HepG2 (cell line): ENCODE data around the gene BABAM2. TPM values are rescaled to one million over a fixed set of nuclear protein-coding genes. Genes with fewer than 3 reads are reported as not detected.

Source experiments
- ATAC-seq: fragments of 200-7000 bp; cut with Tn5 transposase; 3 replicates; pipeline ENCODE4 v1.9.1; 2020; ENCODE audit warnings: mild to moderate bottlenecking, moderate library complexity
- BruUV-seq: library from RNA; stranded (reverse); fragments of 400-500 nt; replicated peaks from 2 replicates; lab custom pipeline; 2021; lab: Mats Ljungman, UMichigan
- CTCF ChIA-PET: fragments of 300-600 bp; formaldehyde crosslinking; extraction: SDS; loops from one replicate; lab custom pipeline; 2021; ENCODE audit warnings: low total read pairs, inconsistent platforms, low intra/inter-chr PET ratio; lab: Yijun Ruan, JAX
- POLR2A ChIA-PET: fragments of 350-600 bp; sonication (Branson Sonifier 250); formaldehyde crosslinking; loops from one replicate; lab custom pipeline; 2020; ENCODE audit warnings: antibody characterized with exemption, inconsistent platforms; lab: Yijun Ruan, JAX
- DNase-seq: peaks from one replicate; pipeline ENCODE4 v3.0.0-alpha.2; 2015; ENCODE audit warnings: low spot score
- FAIRE-seq: peaks from 3 replicates; lab custom pipeline; 2011; peaks lifted over from hg19 to GRCh38; lab: Jason Lieb, UNC
- H2AFZ ChIP-seq: one replicate; pipeline ENCODE4 v1.6.1; 2011; ENCODE audit warnings: low read length, inconsistent platforms
- H3K27ac ChIP-seq: fragments of 300-600 bp; 3 replicates; pipeline ENCODE4 v1.8.0; 2011; ENCODE audit warnings: mixed run types, mild to moderate bottlenecking, mixed read lengths, low read length, inconsistent platforms; ENCODE audit not compliant: insufficient read depth; ENCODE audit errors: extremely low read length
- H3K27me3 ChIP-seq, 2 experiments: fragments of 200-600 bp in 1 of 2; 2 replicates in 1 of 2; 3 replicates in 1 of 2; pipeline versions ENCODE4 v1.6.0 to v1.8.0; 2011; ENCODE audit warnings: low read length in 2 of 2, mild to moderate bottlenecking in 2 of 2, moderate library complexity in 2 of 2, inconsistent platforms in 1 of 2; ENCODE audit not compliant: insufficient read depth in 2 of 2, control insufficient read depth in 1 of 2
- H3K36me3 ChIP-seq, 2 experiments: fragments of 200-600 bp in 1 of 2; replicated peaks in 1 of 2; 2 replicates in 1 of 2; 3 replicates in 1 of 2; pipeline versions ENCODE4 v1.5.1 to v1.8.0; 2011; ENCODE audit warnings: low read length in 2 of 2, inconsistent platforms in 1 of 2; ENCODE audit not compliant: insufficient read depth in 2 of 2, control insufficient read depth in 1 of 2
- H3K4me1 ChIP-seq: 2 replicates; pipeline ENCODE4 v1.5.1; 2012; ENCODE audit warnings: low read length, inconsistent platforms; ENCODE audit not compliant: insufficient read depth
- H3K4me2 ChIP-seq: 2 replicates; pipeline ENCODE4 v1.6.0; 2011; ENCODE audit warnings: low read depth, low read length, inconsistent platforms
- H3K4me3 ChIP-seq, 3 experiments: fragments of 200-600 bp in 1 of 3; sonication (generic), shearing (Covaris generic) in 1 of 3; replicated peaks in 1 of 3; 2 replicates each; pipeline ENCODE4 v1.5.1; 2011 to 2016; ENCODE audit warnings: low read length in 3 of 3, inconsistent platforms in 2 of 3, low read depth in 2 of 3, mild to moderate bottlenecking in 2 of 3, control low read depth in 1 of 3, mixed read lengths in 1 of 3; ENCODE audit not compliant: insufficient read depth in 1 of 3
- H3K79me2 ChIP-seq: one replicate; pipeline ENCODE4 v1.6.1; 2011; ENCODE audit warnings: low read length, inconsistent platforms; ENCODE audit not compliant: insufficient read depth
- H3K9ac ChIP-seq: 2 replicates; pipeline ENCODE4 v1.6.0; 2011; ENCODE audit warnings: mild to moderate bottlenecking, low read depth, low read length, inconsistent platforms; ENCODE audit not compliant: insufficient read depth
- H3K9me3 ChIP-seq: 2 replicates; pipeline ENCODE4 v1.5.1; 2012; ENCODE audit warnings: mild to moderate bottlenecking, low read length
- H4K20me1 ChIP-seq: 2 replicates; pipeline ENCODE4 v1.6.0; 2011; ENCODE audit warnings: inconsistent platforms, mild to moderate bottlenecking, low read length, moderate library complexity; ENCODE audit not compliant: insufficient read depth
- BRCA1 ChIP-seq: sonication (generic); formaldehyde crosslinking; IDR thresholded peaks from 2 replicates; pipeline ENCODE4 v1.4.0; 2020; ENCODE audit warnings: missing genetic modification reagents
- CCDC6 ChIP-seq: sonication (generic); formaldehyde crosslinking; IDR thresholded peaks from 2 replicates; pipeline ENCODE4 v1.8.1; 2022; ENCODE audit warnings: mild to moderate bottlenecking, missing genetic modification reagents, moderate library complexity
- HNRNPK ChIP-seq: fragments of 200-400 bp; formaldehyde crosslinking; IDR thresholded peaks from 2 replicates; pipeline ENCODE4 v1.6.1; 2018; ENCODE audit warnings: low read length, low read depth, moderate library complexity, mild to moderate bottlenecking; ENCODE audit not compliant: poor library complexity, severe bottlenecking
- KDM1A ChIP-seq: IDR thresholded peaks from 2 replicates; pipeline ENCODE4 v1.6.1; 2016; ENCODE audit warnings: missing compliant biosample characterization
- KLF9 ChIP-seq: IDR thresholded peaks from 2 replicates; pipeline ENCODE4 v1.6.1; 2016; ENCODE audit warnings: low read depth
- MTA3 ChIP-seq: sonication (generic); formaldehyde crosslinking; IDR thresholded peaks from 2 replicates; pipeline ENCODE4 v1.4.0; 2020; ENCODE audit warnings: missing genetic modification reagents
- NAIF1 ChIP-seq: sonication (generic); formaldehyde crosslinking; IDR thresholded peaks from 2 replicates; pipeline ENCODE4 v1.5.0; 2020; ENCODE audit warnings: mild to moderate bottlenecking, missing genetic modification reagents, borderline replicate concordance
- RBM39 ChIP-seq: fragments of 200-400 bp; formaldehyde crosslinking; IDR thresholded peaks from one replicate; pipeline ENCODE4 v1.6.1; 2018; ENCODE audit warnings: antibody characterized with exemption, mild to moderate bottlenecking, low read depth, low read length; ENCODE audit not compliant: poor library complexity, severe bottlenecking
- SAFB2 ChIP-seq: sonication (generic); formaldehyde crosslinking; IDR thresholded peaks from 2 replicates; pipeline ENCODE4 v1.5.1; 2020; ENCODE audit warnings: missing genetic modification reagents, low read depth, mild to moderate bottlenecking, borderline replicate concordance
- SP2 ChIP-seq: sonication (generic); formaldehyde crosslinking; IDR thresholded peaks from 2 replicates; pipeline ENCODE4 v1.5.1; 2020; ENCODE audit warnings: mild to moderate bottlenecking, missing genetic modification reagents
- ZNF234 ChIP-seq: sonication (generic); formaldehyde crosslinking; conservative IDR thresholded peaks from 2 replicates; pipeline ENCODE4 v1.5.1; 2020; ENCODE audit warnings: mild to moderate bottlenecking, missing genetic modification reagents
- ZNF547 ChIP-seq: sonication (generic); formaldehyde crosslinking; IDR thresholded peaks from 2 replicates; pipeline ENCODE4 v1.5.1; 2020; ENCODE audit warnings: mild to moderate bottlenecking, missing genetic modification reagents
- ZNF557 ChIP-seq: sonication (generic); formaldehyde crosslinking; IDR thresholded peaks from 2 replicates; pipeline ENCODE4 v1.4.0; 2020; ENCODE audit warnings: missing genetic modification reagents
- ZNF615 ChIP-seq: sonication (generic); formaldehyde crosslinking; IDR thresholded peaks from 2 replicates; pipeline ENCODE4 v1.5.0; 2020; ENCODE audit warnings: mild to moderate bottlenecking, missing genetic modification reagents, borderline replicate concordance
- ZNF616 ChIP-seq: sonication (generic); formaldehyde crosslinking; IDR thresholded peaks from 2 replicates; pipeline ENCODE4 v1.5.0; 2020; ENCODE audit warnings: low read depth, mild to moderate bottlenecking, missing genetic modification reagents
- ZNF619 ChIP-seq: sonication (generic); formaldehyde crosslinking; IDR thresholded peaks from 2 replicates; pipeline ENCODE4 v1.4.0; 2020; ENCODE audit warnings: mild to moderate bottlenecking, missing genetic modification reagents
- ZNF766 ChIP-seq: sonication (generic); formaldehyde crosslinking; IDR thresholded peaks from 2 replicates; pipeline ENCODE4 v1.5.0; 2020; ENCODE audit warnings: missing genetic modification reagents, borderline replicate concordance
- WGBS: methylation state at CpG from one replicate; pipeline ENCODE4 v1.1.6; 2017; ENCODE audit warnings: low lambda C conversion rate; 5-methylcytosine and 5-hydroxymethylcytosine counted together
- in situ Hi-C: cut with HindIII; loops from 2 replicates; pipeline ENCODE4 v1.10.0; 2017; ENCODE audit warnings: low pct_unique_long_range_greater_than_20kb; ENCODE audit not compliant: extremely low pct_ligation_motif_present
- intact Hi-C: fragments of 100-400 bp; cut with micrococcal nuclease; formaldehyde crosslinking; loops from one replicate; pipeline ENCODE4 v1.10.0; 2022; ENCODE audit not compliant: unreplicated experiment
- polyA plus RNA-seq, 8 experiments: library from polyadenylated mRNA; depleted of rRNA in 3 of 8; stranded (reverse) in 7 of 8; unstranded in 1 of 8; fragments of >200 nt; fragmentation: Illumina TruSeq in 4 of 8; extraction: Trizol in 4 of 8; gene quantifications; 2 replicates each; pipeline versions ENCODE4 v1.2.1 to v1.2.3, GENCODE V29; 2011 to 2016; ENCODE audit warnings: low read depth in 4 of 8, missing spikeins in 1 of 8, mixed read lengths in 1 of 8; ENCODE audit not compliant: insufficient read depth in 1 of 8
- total RNA-seq, 5 experiments: library from RNA; depleted of rRNA; stranded (reverse); fragments of >200 nt; fragmentation: Illumina TruSeq; extraction: Trizol; gene quantifications; 2 replicates each; pipeline ENCODE4 v1.2.3, GENCODE V29; 2016; ENCODE audit warnings: low read depth in 1 of 5
- TF ChIP-seq, protein P1 (sequence below): sonication (generic); formaldehyde crosslinking; IDR thresholded peaks from 2 replicates; pipeline ENCODE4 v1.9.0; 2022; ENCODE audit warnings: low read depth, missing genetic modification reagents
- TF ChIP-seq, protein P2 (sequence below): sonication (generic); formaldehyde crosslinking; IDR thresholded peaks from 2 replicates; pipeline ENCODE4 v1.4.0; 2020; ENCODE audit warnings: low read depth, mild to moderate bottlenecking, missing genetic modification reagents

The BABAM2 gene
- total and polyA plus RNA-seq, 2 of the 13 experiments (the other 11 are each of a cell fraction or from before 2014, with no cell fraction given): 24.9 to 28.0 TPM

DNA sequence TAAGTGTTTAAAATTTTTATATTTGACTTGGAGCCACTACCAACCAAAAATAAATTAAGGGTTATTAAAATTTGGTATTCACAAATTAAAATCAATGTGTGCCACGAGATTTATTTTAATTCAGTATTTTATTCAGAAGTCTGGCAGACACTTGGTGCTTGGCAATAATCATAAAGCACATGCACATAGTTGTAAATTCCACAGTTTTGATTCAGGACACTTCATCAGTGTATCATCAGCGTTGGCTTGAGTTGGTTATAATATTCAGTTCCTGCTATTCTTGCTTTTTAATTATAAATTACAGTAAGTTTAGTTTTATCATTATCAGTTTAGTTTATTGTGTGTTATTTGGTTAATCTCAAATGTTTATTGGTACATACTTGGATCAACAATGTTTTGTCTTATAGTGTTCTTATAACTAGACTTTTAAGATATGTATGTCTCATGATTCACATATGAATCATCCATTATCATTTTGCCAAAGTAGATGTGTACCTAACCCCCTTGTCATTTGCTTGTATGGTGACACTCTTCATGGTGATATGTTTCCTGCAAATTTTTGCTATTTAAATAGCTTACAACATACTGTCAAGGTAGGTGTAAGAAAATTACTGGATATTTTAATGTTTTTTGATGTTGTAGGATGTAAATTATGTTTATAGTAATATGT lies 237.9 kb downstream of the BABAM2 start:
- no peak for FAIRE-seq
- no peak overlapping the region for H3K4me2 ChIP-seq
- WGBS: 82% methylated on average over 2 of the region's 2 CpGs
- H2AFZ ChIP-seq: no peak overlapping the region
- H3K9me3 ChIP-seq: no peaks in the 10 kb centered on the region
- TF ChIP-seq RBM39: no peak
- TF ChIP-seq, protein P1, sequence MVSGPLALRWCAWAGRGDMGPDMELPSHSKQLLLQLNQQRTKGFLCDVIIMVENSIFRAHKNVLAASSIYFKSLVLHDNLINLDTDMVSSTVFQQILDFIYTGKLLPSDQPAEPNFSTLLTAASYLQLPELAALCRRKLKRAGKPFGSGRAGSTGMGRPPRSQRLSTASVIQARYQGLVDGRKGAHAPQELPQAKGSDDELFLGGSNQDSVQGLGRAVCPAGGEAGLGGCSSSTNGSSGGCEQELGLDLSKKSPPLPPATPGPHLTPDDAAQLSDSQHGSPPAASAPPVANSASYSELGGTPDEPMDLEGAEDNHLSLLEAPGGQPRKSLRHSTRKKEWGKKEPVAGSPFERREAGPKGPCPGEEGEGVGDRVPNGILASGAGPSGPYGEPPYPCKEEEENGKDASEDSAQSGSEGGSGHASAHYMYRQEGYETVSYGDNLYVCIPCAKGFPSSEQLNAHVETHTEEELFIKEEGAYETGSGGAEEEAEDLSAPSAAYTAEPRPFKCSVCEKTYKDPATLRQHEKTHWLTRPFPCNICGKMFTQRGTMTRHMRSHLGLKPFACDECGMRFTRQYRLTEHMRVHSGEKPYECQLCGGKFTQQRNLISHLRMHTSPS (CRISPR knock-in tag): no peak
- no peak for TF ChIP-seq CCDC6
- no peak for TF ChIP-seq ZNF619 (CRISPR knock-in tag)
- TF ChIP-seq ZNF547: no peak
- TF ChIP-seq HNRNPK: no peak
- TF ChIP-seq ZNF557 (CRISPR knock-in tag): no peak
- no peak for TF ChIP-seq KLF9
- TF ChIP-seq ZNF766 (CRISPR knock-in tag): no peak
- TF ChIP-seq ZNF616 (CRISPR knock-in tag): no peak
- TF ChIP-seq MTA3 (CRISPR knock-in tag): no peak
- no peak for TF ChIP-seq SP2 (CRISPR knock-in tag)
- no peak for TF ChIP-seq ZNF615 (CRISPR knock-in tag)
- TF ChIP-seq SAFB2 (CRISPR knock-in tag): no peak
- TF ChIP-seq, protein P2, sequence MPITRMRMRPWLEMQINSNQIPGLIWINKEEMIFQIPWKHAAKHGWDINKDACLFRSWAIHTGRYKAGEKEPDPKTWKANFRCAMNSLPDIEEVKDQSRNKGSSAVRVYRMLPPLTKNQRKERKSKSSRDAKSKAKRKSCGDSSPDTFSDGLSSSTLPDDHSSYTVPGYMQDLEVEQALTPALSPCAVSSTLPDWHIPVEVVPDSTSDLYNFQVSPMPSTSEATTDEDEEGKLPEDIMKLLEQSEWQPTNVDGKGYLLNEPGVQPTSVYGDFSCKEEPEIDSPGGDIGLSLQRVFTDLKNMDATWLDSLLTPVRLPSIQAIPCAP (CRISPR knock-in tag): no peak
- no peak for TF ChIP-seq NAIF1 (CRISPR knock-in tag)
- TF ChIP-seq KDM1A (CRISPR knock-in tag): no peak
- no peak for TF ChIP-seq ZNF234 (CRISPR knock-in tag)
- TF ChIP-seq BRCA1 (CRISPR knock-in tag): no peak
- H3K4me3 ChIP-seq: no peak overlapping the region
- no peaks in the 10 kb centered on the region for H3K27me3 ChIP-seq
- no peaks in the 10 kb centered on the region for H4K20me1 ChIP-seq
- in situ Hi-C loops: no loop called here
- CTCF ChIA-PET: no interaction called here
- ATAC-seq: no peak
- POLR2A ChIA-PET: no interaction called here
- BruUV-seq: no TSS peak
- no peaks in the 10 kb centered on the region for H3K36me3 ChIP-seq
- H3K79me2 ChIP-seq: no peaks in the 10 kb centered on the region
- DNase-seq: no peak
- no peak overlapping the region for H3K27ac ChIP-seq
- H3K4me1 ChIP-seq: no peaks in the 10 kb centered on the region
- intact Hi-C loops: no loop called here
- no peak overlapping the region for H3K9ac ChIP-seq
